NCI-H146 treated with DMSO at 0.1 percent for 48 hours (cell line): ENCODE results near the gene ANKRD10.
"Not testable (repeated sequence)": the region's sequence is repeated elsewhere in the genome, so short reads cannot be mapped to it uniquely, and the experiment has no call there.

Source experiments
- DNase-seq: peaks from one replicate; lab custom pipeline; 2025; ENCODE audit not compliant: unreplicated experiment; lab: John Stamatoyannopoulos, UW

Gene ANKRD10

GRCh38 chr13:110867380-110867779 lies 47.5 kb downstream of the ANKRD10 start:
- DNase-seq, result no peak

DNA sequence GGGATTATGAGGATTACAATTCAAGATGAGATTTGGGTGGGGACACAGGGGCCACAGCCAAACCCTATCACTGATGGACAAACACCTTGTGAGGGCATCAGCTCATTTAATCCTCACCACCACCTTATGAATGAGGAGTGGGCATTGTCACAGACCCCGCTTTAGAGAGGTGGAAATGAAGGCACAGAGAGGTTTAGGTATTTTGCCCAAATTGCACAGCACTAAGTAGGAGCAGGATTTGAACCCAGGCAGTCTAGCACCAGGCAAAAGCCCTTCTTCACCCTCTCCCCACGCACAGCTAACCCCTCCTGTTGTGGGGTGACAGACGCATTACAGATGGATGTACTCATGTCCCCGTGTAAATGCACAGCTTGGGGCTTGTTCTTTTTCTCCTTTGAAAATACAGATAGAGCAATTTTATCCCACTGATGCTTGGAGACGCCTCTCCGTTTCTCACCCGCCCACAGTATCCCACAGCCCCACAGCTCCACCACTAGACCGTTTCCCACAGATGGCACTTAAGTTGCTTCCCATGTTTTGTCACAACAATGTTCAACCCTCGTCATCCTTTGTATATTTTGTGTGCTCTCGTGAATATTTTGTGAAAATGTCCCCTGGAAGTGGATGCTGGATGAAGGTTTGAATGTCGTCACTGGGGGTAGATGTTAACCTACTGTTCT lies 48.2 kb downstream of the ANKRD10 start:
- no peak for DNase-seq

- no peak for DNase-seq
These were observed 51.2 kb downstream of the ANKRD10 start for GRCh38 chr13:110863685-110864084.

GRCh38 chr13:110860983-110861382 lies 53.9 kb downstream of the ANKRD10 start:
- DNase-seq, result no peak

- no peak for DNase-seq
These were observed 57.7 kb downstream of the ANKRD10 start for GRCh38 chr13:110856942-110857835.

GRCh38 chr13:110855363-110855762 lies 59.5 kb downstream of the ANKRD10 start:
- no peak for DNase-seq

DNA sequence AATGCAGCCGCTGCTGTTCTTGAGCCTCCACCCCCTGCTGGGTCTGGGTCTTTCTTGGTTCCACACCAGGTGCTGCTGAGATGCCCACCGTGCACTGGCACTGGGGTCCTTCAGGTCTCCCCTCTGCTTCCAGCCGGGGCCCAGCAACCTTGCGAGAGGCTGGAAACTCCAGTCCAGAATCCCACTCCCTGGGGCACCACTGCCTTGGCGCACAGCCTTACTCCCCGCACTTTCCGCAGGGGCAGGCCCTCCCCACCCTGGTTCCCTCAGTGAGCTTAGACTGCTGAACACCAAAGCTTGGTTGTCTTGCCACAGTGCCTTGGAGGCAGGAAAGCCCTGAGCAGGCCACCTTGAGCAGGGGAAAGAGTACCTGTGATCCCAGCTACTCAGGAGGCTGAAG lies 60.0 kb downstream of the ANKRD10 start:
- no peak for DNase-seq

DNA sequence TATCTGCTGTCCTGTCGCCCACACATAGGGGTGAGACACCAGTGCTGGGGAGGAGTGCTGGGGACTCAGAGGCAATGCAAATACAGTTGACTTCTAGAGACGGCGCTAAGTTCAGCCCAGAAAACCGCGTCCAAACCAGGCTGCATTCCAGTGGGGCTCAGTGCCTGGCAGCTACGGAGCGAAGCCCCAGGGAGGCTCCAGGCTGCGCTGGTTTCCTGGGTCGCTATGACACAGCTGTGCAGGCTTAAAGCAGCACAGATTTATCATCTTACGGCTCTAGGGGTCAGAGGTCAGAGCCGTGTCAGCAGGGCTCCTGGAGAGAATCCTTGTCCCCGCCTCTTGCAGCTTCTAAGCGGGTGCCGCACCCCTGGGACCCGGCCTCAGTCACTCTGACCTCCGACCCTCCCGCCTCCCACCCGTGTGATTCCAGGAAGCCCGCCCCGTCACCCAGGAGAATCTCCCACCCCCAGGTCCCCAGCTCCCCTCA lies 61.6 kb downstream of the ANKRD10 start:
- no peak for DNase-seq

GRCh38 chr13:110850840-110851239 lies 64.0 kb downstream of the ANKRD10 start:
- no peak for DNase-seq

GRCh38 chr13:110850006-110850405 lies 64.9 kb downstream of the ANKRD10 start:
- no peak for DNase-seq

DNA sequence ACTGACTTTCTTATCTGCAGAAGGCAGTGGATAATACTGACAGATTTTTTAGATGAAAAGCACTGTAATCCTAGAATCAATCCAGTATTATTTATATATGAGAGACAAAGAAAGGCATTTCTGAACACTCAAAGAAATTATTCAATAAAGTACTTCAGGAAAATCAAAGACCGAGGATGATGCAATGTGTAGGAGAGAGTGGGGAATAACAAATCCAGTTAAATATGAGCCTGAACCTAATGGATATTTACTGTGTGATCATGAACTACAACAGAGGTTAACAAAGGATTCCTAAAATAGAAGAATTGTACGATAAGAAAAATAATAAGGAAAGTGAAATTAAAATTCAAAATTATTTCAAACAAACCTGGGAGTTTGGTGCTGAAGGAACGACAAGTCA lies 69.3 kb downstream of the ANKRD10 start:
- DNase-seq, result no peak

DNA sequence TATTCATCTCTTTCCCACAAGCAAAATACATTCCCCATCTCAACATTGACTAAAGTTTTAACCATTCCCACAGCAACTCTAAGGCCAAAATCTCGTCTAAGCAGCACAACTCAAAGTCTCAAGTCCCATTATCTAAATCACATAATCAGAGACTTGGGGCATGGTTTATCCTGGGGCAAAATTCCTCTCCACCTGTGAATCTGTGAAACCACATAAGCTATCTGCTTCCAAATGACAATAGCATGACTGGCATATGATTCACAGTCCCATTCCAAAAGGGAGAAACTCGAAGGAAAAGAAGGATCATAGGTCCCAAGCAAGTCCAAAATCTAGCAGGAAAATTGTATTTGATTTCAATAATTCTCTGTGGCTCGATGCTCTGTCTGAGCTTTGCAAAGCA lies 73.0 kb downstream of the ANKRD10 start:
- no peak for DNase-seq

GRCh38 chr13:110841406-110841805 lies 73.5 kb downstream of the ANKRD10 start:
- DNase-seq, result no peak

DNA sequence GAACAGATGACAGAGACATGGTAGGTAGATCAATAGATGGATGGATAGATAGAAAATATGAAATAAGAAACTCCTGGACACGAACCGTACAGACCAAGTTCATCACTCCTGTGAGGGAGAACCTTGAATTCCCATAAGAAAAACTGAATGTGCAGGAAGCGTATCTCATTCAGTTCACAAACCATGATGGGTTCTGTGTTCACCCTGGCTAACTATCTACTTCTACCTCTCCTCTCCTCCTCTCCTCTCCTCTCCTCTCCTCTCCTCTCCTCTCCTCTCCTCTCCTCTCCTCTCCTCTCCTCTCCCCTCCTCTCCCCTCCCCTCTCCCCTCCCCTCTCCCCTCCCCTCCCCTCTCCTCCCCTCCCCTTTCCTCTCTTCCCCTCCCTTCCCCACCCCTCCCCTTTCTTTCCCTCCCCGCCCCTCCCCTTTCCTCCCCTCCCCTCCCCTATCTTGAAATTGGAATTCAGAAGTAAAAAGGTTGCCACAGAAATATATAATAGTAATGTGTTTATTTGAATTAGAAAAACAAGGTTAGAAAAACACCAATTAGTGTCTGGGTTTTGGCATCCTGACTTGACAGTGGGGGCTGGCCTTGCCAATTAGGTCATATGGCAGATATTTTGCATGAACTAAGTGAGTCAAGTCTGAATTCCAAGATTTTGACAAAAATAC lies 75.9 kb downstream of the ANKRD10 start:
- no peak for DNase-seq

- no peak for DNase-seq
These were observed 76.8 kb downstream of the ANKRD10 start for GRCh38 chr13:110838116-110838515.

DNA sequence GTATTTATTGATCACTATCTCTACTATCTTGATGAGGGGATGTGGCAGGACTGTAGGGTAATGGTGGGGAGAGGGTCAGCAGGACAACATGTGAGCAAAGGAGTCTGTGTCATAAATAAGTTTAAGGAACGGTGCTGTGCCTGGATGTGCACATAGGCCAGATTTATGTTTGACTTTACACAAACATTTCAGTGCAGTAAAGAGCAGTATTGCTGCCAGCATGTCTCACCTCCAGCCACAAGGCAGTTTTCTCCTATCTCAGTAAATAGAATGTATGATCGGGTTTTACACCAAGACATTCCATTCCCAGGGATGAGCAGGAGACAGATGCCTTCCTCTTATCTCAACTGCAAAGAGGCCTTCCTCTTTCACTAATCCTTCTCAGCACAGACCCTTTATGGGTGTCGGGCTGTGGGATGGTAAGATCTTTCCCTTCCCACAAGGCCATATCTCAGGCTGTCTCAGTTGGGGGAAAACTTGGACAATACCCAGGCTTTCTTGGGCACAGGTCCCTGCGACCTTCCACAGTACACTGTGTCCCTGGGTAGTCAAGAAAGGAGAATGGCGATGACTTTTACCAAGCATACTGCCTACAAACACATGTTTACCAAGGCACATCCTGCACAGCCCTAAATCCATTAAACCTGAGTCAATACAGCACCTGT lies 77.3 kb downstream of the ANKRD10 start:
- not testable (repeated sequence) for DNase-seq

GRCh38 chr13:110836605-110836903 lies 78.3 kb downstream of the ANKRD10 start:
- DNase-seq, result no peak

DNA sequence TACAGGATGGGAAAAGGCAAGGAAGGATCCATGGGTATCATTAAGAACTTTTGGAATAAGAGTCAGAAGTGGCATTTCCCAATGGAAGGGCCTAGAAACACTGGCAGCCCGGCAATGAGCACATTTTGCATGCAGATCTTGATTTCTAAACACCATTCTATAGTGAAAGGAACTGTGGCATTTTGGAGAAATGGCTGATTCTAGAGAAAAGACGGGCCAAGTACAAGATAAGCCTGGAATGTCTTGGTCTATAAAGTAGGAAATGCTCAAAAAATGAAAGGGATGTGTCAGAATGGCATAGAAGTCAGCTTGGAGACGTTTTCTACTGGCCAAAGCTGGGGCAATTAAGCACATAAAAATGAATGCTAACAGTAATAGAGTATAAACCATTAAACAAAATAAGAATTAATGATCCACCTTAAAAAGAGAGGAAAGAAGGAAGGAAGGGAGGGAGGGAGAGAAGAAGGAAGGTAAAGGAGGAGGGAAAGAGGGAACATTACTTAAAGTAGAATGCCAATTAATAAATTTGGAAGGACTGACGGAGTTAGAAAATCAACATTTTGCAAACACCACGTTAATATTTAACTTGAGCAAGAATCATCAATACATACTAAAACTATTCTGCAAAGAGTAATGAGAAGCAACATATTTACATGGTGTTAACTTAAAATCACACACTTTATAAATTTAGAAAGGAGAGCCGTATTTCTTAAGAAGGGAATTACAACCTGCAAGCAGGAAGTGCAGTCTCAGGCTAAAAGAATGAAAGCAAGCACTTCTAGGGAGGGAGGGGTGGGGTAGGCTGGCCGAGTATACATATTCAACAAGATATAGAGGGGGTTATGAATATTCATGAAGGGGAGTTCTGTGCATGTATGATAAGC lies 78.9 kb downstream of the ANKRD10 start:
- DNase-seq, result no peak

- DNase-seq, result no peak
These were observed 80.3 kb downstream of the ANKRD10 start for GRCh38 chr13:110834572-110834971.

GRCh38 chr13:110832531-110832930 lies 82.3 kb downstream of the ANKRD10 start:
- DNase-seq, result no peak

- DNase-seq, result no peak
These were observed 82.7 kb downstream of the ANKRD10 start for GRCh38 chr13:110832205-110832479.
